ENCODE data around the gene ANTXR2. TPM values are rescaled to one million over a fixed set of nuclear protein-coding genes. Genes with fewer than 3 reads are reported as not detected.
A peak's percentile ranks its signal among the peaks of the same experiment; 100 is the strongest.

Gene ANTXR2
- polyA plus RNA-seq, 1 of the 3 experiments (the other 2 are of a cell fraction) = 48.8 TPM

- Histone ChIP-seq H3K9ac (no peak overlapping the region), H2AFZ (ENCODE audit: low read depth) (0 out of 2 replicates have a peak overlapping the region, but pooled peaks have one; percentile 1), H3K4me1 (ENCODE audit: control insufficient read depth in 1 of 2, insufficient read depth in 2 of 2, low read depth in 1 of 2, low read length in 1 of 2) (peaks cover 13 to 15% of the 10 kb centered on the region in 2 experiments; a peak in 3 of 4 replicates), H3F3A (replicated peaks; ENCODE audit: insufficient read depth) (peaks cover 22% of the 10 kb centered on the region), H3K4me3 (ENCODE audit: low read depth in 2 of 2, low read length in 1 of 2) (no peak overlapping the region), H3K79me2 (ENCODE audit: insufficient read depth) (no peaks in the 10 kb centered on the region), H3K4me2 (no peak overlapping the region), H3K27ac (ENCODE audit: low read depth in 2 of 2, low read length in 1 of 2) (peak overlapping the region in 1 of 2 experiments; percentile 83; a peak in 2 of 4 replicates), H4K20me1 (ENCODE audit: insufficient read depth) (no peaks in the 10 kb centered on the region), H3K36me3 (replicated peaks in 1 of 2; ENCODE audit: control insufficient read depth in 1 of 2, insufficient read depth in 2 of 2, low read length in 1 of 2) (no peaks in the 10 kb centered on the region), H3K9me3 (no peaks in the 10 kb centered on the region), H3K27me3 (ENCODE audit: insufficient read depth) (no peaks in the 10 kb centered on the region), H3K9me2 (no peaks in the 10 kb centered on the region)
- POLR2A ChIA-PET = interaction anchor here (2.6 kb wide), 1 partner anchor 24 kb away, joined by 5 read pairs; the partner anchor contains the start of gene ANTXR2
- TF ChIP-seq RAD21 (IDR thresholded peaks at IDR 0.05; ENCODE audit: low read length) (no peak), IRF3 (IDR thresholded peaks at IDR 0.05; ENCODE audit: low read depth, low read length) (no peak), CHD2 (IDR thresholded peaks at IDR 0.05; ENCODE audit: low read length, partially characterized antibody) (no peak), MAX (IDR thresholded peaks at IDR 0.05; ENCODE audit: low read depth) (no peak), POLR2AphosphoS5 (IDR thresholded peaks at IDR 0.05; ENCODE audit: low read depth, low read length) (no peak), REST (IDR thresholded peaks at IDR 0.05; ENCODE audit: low read depth, low read length) (no peak), RCOR1 (IDR thresholded peaks at IDR 0.05; ENCODE audit: low read length) (no peak)
- TF ChIP-seq, protein P1, sequence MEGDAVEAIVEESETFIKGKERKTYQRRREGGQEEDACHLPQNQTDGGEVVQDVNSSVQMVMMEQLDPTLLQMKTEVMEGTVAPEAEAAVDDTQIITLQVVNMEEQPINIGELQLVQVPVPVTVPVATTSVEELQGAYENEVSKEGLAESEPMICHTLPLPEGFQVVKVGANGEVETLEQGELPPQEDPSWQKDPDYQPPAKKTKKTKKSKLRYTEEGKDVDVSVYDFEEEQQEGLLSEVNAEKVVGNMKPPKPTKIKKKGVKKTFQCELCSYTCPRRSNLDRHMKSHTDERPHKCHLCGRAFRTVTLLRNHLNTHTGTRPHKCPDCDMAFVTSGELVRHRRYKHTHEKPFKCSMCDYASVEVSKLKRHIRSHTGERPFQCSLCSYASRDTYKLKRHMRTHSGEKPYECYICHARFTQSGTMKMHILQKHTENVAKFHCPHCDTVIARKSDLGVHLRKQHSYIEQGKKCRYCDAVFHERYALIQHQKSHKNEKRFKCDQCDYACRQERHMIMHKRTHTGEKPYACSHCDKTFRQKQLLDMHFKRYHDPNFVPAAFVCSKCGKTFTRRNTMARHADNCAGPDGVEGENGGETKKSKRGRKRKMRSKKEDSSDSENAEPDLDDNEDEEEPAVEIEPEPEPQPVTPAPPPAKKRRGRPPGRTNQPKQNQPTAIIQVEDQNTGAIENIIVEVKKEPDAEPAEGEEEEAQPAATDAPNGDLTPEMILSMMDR (IDR thresholded peaks at IDR 0.05) = no peak
- TF ChIP-seq, protein P2, sequence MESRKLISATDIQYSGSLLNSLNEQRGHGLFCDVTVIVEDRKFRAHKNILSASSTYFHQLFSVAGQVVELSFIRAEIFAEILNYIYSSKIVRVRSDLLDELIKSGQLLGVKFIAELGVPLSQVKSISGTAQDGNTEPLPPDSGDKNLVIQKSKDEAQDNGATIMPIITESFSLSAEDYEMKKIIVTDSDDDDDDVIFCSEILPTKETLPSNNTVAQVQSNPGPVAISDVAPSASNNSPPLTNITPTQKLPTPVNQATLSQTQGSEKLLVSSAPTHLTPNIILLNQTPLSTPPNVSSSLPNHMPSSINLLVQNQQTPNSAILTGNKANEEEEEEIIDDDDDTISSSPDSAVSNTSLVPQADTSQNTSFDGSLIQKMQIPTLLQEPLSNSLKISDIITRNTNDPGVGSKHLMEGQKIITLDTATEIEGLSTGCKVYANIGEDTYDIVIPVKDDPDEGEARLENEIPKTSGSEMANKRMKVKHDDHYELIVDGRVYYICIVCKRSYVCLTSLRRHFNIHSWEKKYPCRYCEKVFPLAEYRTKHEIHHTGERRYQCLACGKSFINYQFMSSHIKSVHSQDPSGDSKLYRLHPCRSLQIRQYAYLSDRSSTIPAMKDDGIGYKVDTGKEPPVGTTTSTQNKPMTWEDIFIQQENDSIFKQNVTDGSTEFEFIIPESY (IDR thresholded peaks at IDR 0.05; ENCODE audit: borderline replicate concordance, low read depth) = no peak
- CTCF ChIA-PET = interaction anchor here (1.4 kb wide), 1 partner anchor 30 kb away, joined by 4 read pairs; no protein-coding TSS in a partner anchor
- 57% methylated on average over 4 of the region's 4 CpGs for WGBS (ENCODE audit: low lambda C conversion rate)
- no peak for DNase-seq
These were observed 23.3 kb upstream of the ANTXR2 start for GRCh38 chr4:80096175-80096850.
